ENCODE data around the gene SENP7. TPM values are rescaled to one million over a fixed set of nuclear protein-coding genes. Genes with fewer than 3 reads are reported as not detected.

The SENP7 gene
- total RNA-seq (47.5 and 50.3 TPM in 2 replicates), polyA plus RNA-seq (14.7 and 22.1 TPM in 2 replicates), polyA minus RNA-seq (15.8 and 24.2 TPM in 2 replicates)
- 64.6 TPM for total RNA-seq (2013)

- TF ChIP-seq, protein P1, sequence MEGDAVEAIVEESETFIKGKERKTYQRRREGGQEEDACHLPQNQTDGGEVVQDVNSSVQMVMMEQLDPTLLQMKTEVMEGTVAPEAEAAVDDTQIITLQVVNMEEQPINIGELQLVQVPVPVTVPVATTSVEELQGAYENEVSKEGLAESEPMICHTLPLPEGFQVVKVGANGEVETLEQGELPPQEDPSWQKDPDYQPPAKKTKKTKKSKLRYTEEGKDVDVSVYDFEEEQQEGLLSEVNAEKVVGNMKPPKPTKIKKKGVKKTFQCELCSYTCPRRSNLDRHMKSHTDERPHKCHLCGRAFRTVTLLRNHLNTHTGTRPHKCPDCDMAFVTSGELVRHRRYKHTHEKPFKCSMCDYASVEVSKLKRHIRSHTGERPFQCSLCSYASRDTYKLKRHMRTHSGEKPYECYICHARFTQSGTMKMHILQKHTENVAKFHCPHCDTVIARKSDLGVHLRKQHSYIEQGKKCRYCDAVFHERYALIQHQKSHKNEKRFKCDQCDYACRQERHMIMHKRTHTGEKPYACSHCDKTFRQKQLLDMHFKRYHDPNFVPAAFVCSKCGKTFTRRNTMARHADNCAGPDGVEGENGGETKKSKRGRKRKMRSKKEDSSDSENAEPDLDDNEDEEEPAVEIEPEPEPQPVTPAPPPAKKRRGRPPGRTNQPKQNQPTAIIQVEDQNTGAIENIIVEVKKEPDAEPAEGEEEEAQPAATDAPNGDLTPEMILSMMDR (IDR thresholded peaks at IDR 0.05), result no peak
- TF ChIP-seq EZH2 (IDR thresholded peaks at IDR 0.05; ENCODE audit: borderline replicate concordance, insufficient read depth, low read depth, low read length, poor library complexity, severe bottlenecking), result no peak
- Histone ChIP-seq H3K4me1 (ENCODE audit: control insufficient read depth in 2 of 2, insufficient read depth in 2 of 2, low read length in 2 of 2) (peaks cover 11 to 12% of the 10 kb centered on the region in 2 donors), H2AFZ (ENCODE audit: insufficient read depth, low read depth, low read length, poor library complexity, severe bottlenecking) (peak within 1 kb of the TSS; percentile 92), H3K36me3 (replicated peaks in 1 of 2; ENCODE audit: control extremely low read depth in 1 of 2, control insufficient read depth in 1 of 2, extremely low read depth in 1 of 2, insufficient read depth in 2 of 2, low read length in 1 of 2) (no peaks in the 10 kb centered on the region), H3K4me3 (ENCODE audit: control extremely low read depth in 1 of 5, extremely low read depth in 1 of 5, insufficient read depth in 1 of 5, low read depth in 2 of 5, low read length in 4 of 5) (peak within 1 kb of the TSS; percentile 67 to 97 (median 86)), H3K4me2 (replicated peaks; ENCODE audit: low read depth, low read length, poor library complexity, severe bottlenecking) (peak within 1 kb of the TSS; percentile 78), H3K27me3 (replicated peaks in 1 of 4; ENCODE audit: control extremely low read depth in 1 of 4, control insufficient read depth in 3 of 4, insufficient read depth in 4 of 4, low read length in 3 of 4) (peaks cover 0 to 5% (median 0%) of the 10 kb centered on the region in 4 experiments), H4K20me1 (ENCODE audit: control insufficient read depth, insufficient read depth, low read length, poor library complexity, severe bottlenecking) (no peaks in the 10 kb centered on the region), H3K9me3 (ENCODE audit: control extremely low read depth in 1 of 3, control insufficient read depth in 2 of 3, insufficient read depth in 1 of 3, low read length in 2 of 3) (no peaks in the 10 kb centered on the region), H3K9ac (ENCODE audit: low read length) (peak within 1 kb of the TSS; percentile 88), H3K79me2 (ENCODE audit: control insufficient read depth, insufficient read depth, low read length) (peaks cover 62% of the 10 kb centered on the region), H3K27ac (ENCODE audit: low read length in 2 of 2) (peak within 1 kb of the TSS; percentile 91 to 95)
- no peaks in the 10 kb centered on the region for H3K9me3 Mint-ChIP-seq (ENCODE audit: insufficient read depth)
- intact Hi-C loops (cut with micrococcal nuclease), result loop anchor here (1.0 to 5.0 kb wide), 4 partner anchors 48 to 264 kb away; partner anchors contain the start of genes NXPE3 and TRMT10C
- DNase-seq (peak; percentile 89), ATAC-seq (ENCODE audit: low read depth) (peak; percentile 72)
- POLR2A ChIA-PET, result interaction anchor here (0.7 to 1.9 kb wide), 3 partner anchors 17 to 61 kb away, joined by 3 to 24 read pairs (median 19); partner anchors contain the start of genes PCNP and TRMT10C
- H3K27me3 Mint-ChIP-seq, result peaks cover 11% of the 10 kb centered on the region
- H3K4me3 Mint-ChIP-seq, result peak within 1 kb of the TSS; percentile 100
- H3K27ac Mint-ChIP-seq, result peak within 1 kb of the TSS; percentile 99
- H3K4me1 Mint-ChIP-seq, result peaks cover 46% of the 10 kb centered on the region
- WGBS (ENCODE audit: insufficient coverage), result 0% methylated on average over 35 of the region's 54 CpGs
- CTCF ChIA-PET, result interaction anchor here (1.1 to 1.7 kb wide), 2 partner anchors 49 to 61 kb away, joined by 3 to 9 read pairs; partner anchors contain the start of genes PCNP and TRMT10C
Measured at GRCh38 chr3:101512646-101513418, at the start of gene SENP7. Gene SENP7, minus strand, starts transcription at chr3:101513212. Its CDS starts 82 bp downstream, at chr3:101513130.

All from B cell (primary cell).